ENCODE data around the gene ANKRD33B. TPM values are rescaled to one million over a fixed set of nuclear protein-coding genes. Genes with fewer than 3 reads are reported as not detected.

The ANKRD33B gene
- total RNA-seq, 1 experiment from 2014 or later = not detected

DNA sequence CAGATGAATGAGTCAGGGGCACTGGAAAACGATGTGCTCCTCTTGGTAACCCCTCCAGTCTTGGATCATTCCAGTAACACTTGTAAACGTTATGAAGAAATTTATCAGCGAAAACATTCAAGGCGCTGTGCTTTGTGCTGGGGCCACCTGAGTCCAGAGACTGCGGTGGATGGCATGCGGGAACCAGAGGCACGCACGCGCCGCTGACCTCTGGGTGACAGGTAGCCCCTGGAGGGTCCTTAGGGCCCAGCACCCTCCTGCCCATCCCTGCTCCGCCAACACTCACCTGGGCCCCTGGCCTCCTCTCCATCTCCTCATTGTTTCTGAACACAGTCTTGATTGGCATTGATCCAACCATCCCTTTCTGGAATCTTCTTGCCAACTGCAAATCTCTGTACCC lies 110.2 kb downstream of the ANKRD33B start:
- DNase-seq (ENCODE audit: low spot score) = no peak

- no peak for DNase-seq (ENCODE audit: low spot score)
Observed at GRCh38 chr5:10674582-10674981, 110.7 kb downstream of the ANKRD33B start.

- no peak for DNase-seq (ENCODE audit: low spot score)
Observed at GRCh38 chr5:10675177-10675700, 111.4 kb downstream of the ANKRD33B start.

DNA sequence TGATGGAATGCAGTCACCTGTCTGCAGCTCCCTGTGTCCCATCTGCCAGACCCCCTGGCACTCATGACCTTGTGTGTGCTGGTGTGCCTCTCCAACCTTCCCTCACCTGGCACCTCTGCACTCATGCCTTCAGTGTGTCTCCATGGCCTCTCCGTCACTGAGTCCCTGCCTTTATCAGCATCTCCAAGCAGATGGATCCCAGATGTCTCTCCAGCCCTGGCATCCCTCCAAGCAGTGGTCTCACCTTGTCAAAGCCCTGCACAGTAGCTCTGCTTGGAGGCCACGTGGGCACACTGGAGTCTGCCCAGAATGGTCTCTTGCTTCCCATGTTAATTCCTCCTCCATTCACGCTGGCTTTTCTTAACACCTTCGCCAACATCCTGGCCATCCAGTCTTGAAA lies 112.4 kb downstream of the ANKRD33B start:
- DNase-seq (ENCODE audit: low spot score) = no peak

GRCh38 chr5:10676946-10677345 lies 113.1 kb downstream of the ANKRD33B start:
- no peak for DNase-seq (ENCODE audit: low spot score)

DNA sequence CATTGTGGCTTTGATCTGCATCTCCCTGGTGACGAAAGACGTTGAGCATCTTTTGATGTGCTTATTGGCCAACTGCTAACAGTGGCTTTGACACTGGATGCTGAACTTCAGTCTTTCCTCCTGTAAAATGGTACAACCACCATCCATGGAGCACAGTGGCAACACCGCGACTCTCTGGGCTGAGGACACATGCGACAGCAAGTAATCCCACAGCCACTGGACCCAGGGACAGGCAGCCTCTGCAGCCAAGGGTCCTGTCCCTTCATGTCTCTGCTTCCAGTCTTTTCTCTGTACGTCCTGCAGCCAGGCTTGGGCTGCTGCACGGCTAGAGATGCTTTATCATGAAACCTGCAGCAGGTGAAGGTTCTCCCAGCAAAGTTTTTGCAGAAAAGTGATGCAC lies 113.7 kb downstream of the ANKRD33B start:
- no peak for DNase-seq (ENCODE audit: low spot score)

- no peak for DNase-seq (ENCODE audit: low spot score)
Observed at GRCh38 chr5:10678244-10678643, 114.4 kb downstream of the ANKRD33B start.

- DNase-seq (ENCODE audit: low spot score) = no peak
Observed at GRCh38 chr5:10679336-10679988, 115.6 kb downstream of the ANKRD33B start.

DNA sequence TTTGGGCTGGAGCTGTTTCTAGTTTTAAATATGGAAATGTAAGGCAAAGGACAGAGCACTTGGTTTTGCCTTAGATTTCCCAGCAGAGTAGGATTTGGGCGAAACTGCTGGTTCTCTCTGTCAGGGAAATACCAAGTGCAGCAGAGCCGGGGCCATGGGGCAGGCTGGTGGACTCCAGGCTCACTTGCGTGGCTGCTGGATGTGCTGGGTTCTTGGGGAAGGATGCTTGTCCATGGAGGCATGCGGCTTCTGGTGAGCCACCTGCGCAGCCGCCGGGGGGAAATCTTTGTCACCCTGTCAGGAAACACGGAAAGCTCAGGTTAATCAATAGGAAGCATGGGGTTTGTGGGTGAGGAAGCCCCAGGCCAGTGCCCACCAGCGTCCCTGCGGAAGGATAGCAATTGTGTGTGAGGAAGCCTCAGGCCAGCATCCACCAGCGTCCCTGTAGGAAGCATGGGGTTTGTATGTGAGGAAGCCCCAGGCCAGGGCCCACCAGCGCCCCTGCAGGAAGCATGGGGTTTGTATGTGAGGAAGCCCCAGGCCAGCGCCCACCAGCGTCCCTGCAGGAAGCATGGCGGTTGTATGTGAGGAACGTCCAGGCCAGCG lies 117.1 kb downstream of the ANKRD33B start:
- DNase-seq (ENCODE audit: low spot score) = no peak

- no peak for DNase-seq (ENCODE audit: low spot score)
Observed at GRCh38 chr5:10681731-10682679, 118.1 kb downstream of the ANKRD33B start.

DNA sequence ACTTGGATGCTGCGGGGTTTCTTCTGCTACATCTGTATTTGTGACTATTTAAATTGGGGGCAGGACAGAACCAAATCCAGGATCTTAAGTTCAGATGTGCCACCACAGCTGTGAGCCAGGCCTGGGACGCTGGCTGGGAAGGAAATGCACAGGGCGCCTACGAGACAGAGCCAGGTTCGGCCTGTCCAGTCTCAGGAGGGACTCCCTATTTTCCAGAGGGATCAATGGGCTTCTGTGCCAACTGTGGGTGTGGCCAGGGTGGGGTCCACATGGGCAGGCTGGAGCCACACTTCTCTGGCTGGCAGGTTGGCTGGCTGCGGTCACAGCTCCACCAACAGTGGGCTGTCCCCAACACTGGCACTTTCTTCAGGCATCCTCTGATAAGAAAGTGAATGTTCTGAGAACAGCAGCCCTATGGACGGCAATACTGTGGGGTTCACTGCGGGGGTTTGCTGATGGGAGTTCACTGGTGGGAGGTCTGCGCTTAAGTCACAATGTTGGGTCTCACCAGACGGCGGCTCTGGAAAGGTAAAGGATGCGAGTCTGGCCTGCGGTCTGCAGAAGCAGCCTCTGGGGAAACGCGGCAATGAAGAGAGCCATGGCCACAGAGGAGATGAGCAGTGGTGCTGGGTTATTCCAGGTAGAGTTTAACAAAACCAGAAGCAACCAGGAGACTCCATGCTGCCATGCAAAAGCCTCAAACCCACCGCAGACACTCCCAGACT lies 119.1 kb downstream of the ANKRD33B start:
- no peak for DNase-seq (ENCODE audit: low spot score)

- no peak for DNase-seq (ENCODE audit: low spot score)
Observed at GRCh38 chr5:10684303-10685086, 120.6 kb downstream of the ANKRD33B start.

- no peak for DNase-seq (ENCODE audit: low spot score)
Observed at GRCh38 chr5:10685115-10685521, 121.2 kb downstream of the ANKRD33B start.

- no peak for DNase-seq (ENCODE audit: low spot score)
Observed at GRCh38 chr5:10686890-10687289, 123.0 kb downstream of the ANKRD33B start.

DNA sequence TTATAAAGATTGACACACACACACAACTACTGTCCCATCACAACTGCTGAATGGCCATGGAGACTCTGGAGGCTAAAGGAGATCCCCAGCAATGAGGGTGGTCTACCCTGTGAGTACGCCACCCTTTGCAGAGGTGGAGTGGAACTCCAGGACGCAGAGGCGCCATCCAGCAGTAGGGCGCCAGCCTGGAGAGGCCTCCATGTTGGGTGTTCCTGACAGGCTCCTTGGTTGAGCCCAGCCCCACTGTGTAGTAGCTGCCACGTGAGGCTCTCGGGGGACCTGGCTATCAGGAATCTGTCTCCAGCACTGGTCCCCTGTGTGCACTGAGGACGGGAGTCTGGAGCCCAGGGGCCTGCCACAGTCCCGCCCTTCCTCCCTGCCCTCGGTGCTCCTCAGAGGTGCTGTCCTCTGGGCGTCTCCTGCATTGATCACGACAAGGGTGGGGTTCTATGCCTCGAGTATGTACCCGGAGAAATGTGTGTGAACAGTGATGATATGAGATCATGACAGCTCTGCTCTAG lies 124.8 kb downstream of the ANKRD33B start:
- DNase-seq (ENCODE audit: low spot score) = no peak

DNA sequence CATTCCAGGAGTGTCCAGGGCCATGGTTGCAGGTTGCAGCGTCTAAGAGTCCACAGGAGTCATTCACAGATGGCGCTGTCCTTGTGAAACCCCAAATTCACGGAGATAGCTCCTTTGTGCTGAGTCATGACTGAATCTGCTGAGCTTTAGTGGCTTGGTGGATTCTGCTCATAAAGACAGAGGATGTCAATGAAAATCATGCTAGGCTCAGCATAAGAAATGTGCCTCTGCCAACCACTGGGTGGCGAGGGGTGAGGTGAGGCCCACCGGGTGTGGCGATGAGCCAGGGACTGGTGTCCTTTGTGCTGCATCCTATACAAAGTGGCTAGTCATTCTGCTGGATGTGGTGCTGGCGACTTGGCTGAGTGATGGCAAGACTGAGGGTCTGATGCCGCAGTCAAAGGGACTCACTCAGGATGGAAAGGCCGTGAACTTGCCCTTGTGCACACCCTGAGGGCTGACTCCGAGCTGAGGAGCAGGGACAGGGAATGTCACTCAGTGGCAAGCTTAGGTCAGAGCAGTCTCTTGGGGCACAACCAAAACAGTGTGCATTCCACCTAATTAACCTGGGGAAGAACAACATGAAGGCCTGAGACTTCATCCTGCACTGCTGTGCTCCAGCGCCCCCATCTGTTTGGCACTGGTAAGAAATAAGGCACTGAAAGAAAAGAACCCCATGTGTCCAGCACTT lies 125.7 kb downstream of the ANKRD33B start:
- DNase-seq (ENCODE audit: low spot score) = peak; percentile 61

DNA sequence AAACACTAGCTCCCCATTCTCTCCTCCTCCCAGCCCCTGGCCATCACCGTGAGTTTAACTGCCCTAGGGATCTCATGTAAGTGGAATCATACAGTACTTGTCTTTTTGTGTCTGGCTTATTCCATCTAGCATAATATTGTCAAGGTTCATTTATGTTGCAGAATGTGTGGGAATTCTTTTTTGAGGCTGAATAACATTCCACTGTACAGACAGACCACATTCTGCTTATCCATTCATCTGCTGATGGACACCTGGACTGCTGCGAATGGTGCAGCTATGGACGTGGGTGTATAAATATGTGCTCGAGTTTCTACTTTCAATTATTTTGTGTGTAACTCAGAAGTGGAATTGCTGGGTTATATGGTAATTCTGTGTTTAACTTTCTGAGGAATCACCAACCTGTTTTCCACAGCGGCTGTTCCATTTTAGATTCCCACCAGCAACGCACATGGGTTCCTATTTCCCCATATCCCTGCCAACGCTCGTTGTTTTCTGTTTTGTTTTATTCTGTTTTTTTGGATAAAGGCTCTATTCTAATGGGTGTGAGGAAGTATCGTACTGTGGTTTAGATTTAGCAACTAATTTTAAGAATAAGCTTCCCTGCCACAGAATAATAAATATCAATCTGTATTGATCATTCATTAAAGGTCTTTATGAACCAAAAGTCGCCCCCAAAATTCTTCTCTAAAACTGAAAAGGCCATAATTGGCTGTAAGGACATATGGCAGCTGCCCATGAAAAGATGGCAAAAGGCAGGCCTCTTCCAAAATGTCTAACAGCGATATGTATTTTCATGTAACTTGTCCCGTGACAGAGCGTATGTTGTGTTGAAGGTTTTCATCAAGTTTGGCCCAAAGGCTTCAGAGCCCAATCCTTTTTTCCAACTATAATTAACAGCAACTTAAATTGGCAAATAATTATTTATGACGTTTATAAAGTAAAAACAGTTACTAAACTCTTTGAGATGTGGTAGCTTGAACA lies 126.9 kb downstream of the ANKRD33B start:
- DNase-seq (ENCODE audit: low spot score) = no peak

All from HT-29 (cell line).